Measurements from ENCODE around the gene COLEC12. TPM values are rescaled to one million over a fixed set of nuclear protein-coding genes. Genes with fewer than 3 reads are reported as not detected.

Gene COLEC12
- total and polyA plus RNA-seq, 9 donors = 0.78 to 20.7 (median 5.9) TPM

- no peaks in the 10 kb centered on the region for H3K4me1 ChIP-seq (ENCODE audit: insufficient read depth)
- H3K4me3 ChIP-seq = no peak overlapping the region
- intact Hi-C loops (cut with DNase I) = no loop called here
- TF ChIP-seq EP300 (IDR thresholded peaks at IDR 0.05) (no peak), POLR2A (IDR thresholded peaks at IDR 0.05) (no peak)
- TF ChIP-seq, protein P1, sequence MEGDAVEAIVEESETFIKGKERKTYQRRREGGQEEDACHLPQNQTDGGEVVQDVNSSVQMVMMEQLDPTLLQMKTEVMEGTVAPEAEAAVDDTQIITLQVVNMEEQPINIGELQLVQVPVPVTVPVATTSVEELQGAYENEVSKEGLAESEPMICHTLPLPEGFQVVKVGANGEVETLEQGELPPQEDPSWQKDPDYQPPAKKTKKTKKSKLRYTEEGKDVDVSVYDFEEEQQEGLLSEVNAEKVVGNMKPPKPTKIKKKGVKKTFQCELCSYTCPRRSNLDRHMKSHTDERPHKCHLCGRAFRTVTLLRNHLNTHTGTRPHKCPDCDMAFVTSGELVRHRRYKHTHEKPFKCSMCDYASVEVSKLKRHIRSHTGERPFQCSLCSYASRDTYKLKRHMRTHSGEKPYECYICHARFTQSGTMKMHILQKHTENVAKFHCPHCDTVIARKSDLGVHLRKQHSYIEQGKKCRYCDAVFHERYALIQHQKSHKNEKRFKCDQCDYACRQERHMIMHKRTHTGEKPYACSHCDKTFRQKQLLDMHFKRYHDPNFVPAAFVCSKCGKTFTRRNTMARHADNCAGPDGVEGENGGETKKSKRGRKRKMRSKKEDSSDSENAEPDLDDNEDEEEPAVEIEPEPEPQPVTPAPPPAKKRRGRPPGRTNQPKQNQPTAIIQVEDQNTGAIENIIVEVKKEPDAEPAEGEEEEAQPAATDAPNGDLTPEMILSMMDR (IDR thresholded peaks at IDR 0.05) = no peak
- H3K36me3 ChIP-seq = no peaks in the 10 kb centered on the region
- no peaks in the 10 kb centered on the region for H3K9me3 ChIP-seq
- H3K27me3 ChIP-seq = no peaks in the 10 kb centered on the region
- DNase-seq = no peak
- WGBS, 3 donors = 83 to 93% (median 87%) methylated on average over 13 of the region's 13 CpGs
- no peak overlapping the region for H3K27ac ChIP-seq
Measured at GRCh38 chr18:390741-391478, 109.6 kb downstream of the COLEC12 start.

- intact Hi-C loops (cut with DNase I) = no loop called here
- WGBS, 3 donors = 78 to 86% (median 83%) methylated on average over 7 of the region's 7 CpGs
- H3K27ac ChIP-seq = no peak overlapping the region
Measured at GRCh38 chr18:389658-390357, 110.7 kb downstream of the COLEC12 start.

GRCh38 chr18:388200-388599 lies 112.3 kb downstream of the COLEC12 start:
- Histone ChIP-seq H3K27me3 (no peaks in the 10 kb centered on the region), H3K36me3 (no peaks in the 10 kb centered on the region), H3K27ac (no peak overlapping the region), H3K9me3 (no peaks in the 10 kb centered on the region), H3K4me3 (no peak overlapping the region), H3K4me1 (ENCODE audit: insufficient read depth) (no peaks in the 10 kb centered on the region)
- intact Hi-C loops (cut with DNase I) = no loop called here
- TF ChIP-seq POLR2A (IDR thresholded peaks at IDR 0.05) (no peak), EP300 (IDR thresholded peaks at IDR 0.05) (no peak)
- TF ChIP-seq, protein P1 (IDR thresholded peaks at IDR 0.05) = no peak
- DNase-seq = no peak
- 80 to 90% (median 82%) methylated on average over 5 of the region's 5 CpGs for WGBS, 3 donors

More at GRCh38 chr18:389658-390357, 110.7 kb downstream of the COLEC12 start:
- H3K4me3 ChIP-seq = no peak overlapping the region
- no peaks in the 10 kb centered on the region for H3K27me3 ChIP-seq
- no peak for DNase-seq
- TF ChIP-seq, protein P1 (IDR thresholded peaks at IDR 0.05) = no peak
- no peak for TF ChIP-seq EP300 (IDR thresholded peaks at IDR 0.05)
- H3K9me3 ChIP-seq = no peaks in the 10 kb centered on the region
- no peaks in the 10 kb centered on the region for H3K4me1 ChIP-seq (ENCODE audit: insufficient read depth)
- H3K36me3 ChIP-seq = no peaks in the 10 kb centered on the region

DNA sequence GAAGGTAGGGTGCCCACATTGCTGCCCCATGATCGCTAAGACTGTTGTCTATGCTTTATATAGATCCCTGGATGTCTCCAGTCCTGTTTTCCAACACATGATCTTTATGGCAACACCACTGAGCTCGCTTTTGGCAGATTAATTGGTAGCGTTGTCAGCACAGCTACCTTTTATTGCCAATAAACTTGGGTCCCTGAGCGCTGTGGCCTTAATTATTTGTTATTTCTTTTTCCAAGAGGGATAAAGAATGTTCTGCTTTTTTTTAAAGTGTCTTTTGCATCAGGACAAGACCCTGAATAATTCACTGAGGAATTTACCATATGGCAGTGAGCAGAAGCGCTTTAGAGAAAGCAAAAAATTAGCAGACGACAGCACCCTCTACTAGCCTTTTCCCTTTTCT lies 113.5 kb downstream of the COLEC12 start:
- 79 to 84% (median 79%) methylated on average over 6 of the region's 6 CpGs for WGBS, 3 donors
- TF ChIP-seq, protein P1 (IDR thresholded peaks at IDR 0.05) = no peak
- TF ChIP-seq EP300 (IDR thresholded peaks at IDR 0.05) (no peak), POLR2A (IDR thresholded peaks at IDR 0.05) (no peak)
- intact Hi-C loops (cut with DNase I) = no loop called here
- no peaks in the 10 kb centered on the region for H3K9me3 ChIP-seq
- no peaks in the 10 kb centered on the region for H3K36me3 ChIP-seq
- H3K4me1 ChIP-seq (ENCODE audit: insufficient read depth) = no peaks in the 10 kb centered on the region
- H3K27ac ChIP-seq = no peak overlapping the region
- no peaks in the 10 kb centered on the region for H3K27me3 ChIP-seq
- DNase-seq = no peak
- H3K4me3 ChIP-seq = no peak overlapping the region
